Midbrain (tissue), 1 donor: Measurements from ENCODE around the gene LLGL1.

Experiments
- DNase-seq: peaks from one replicate; lab custom pipeline; 2025; lab: John Stamatoyannopoulos, UW

Gene LLGL1

GRCh38 chr17:18229771-18230170 is 4.3 kb downstream of the LLGL1 start:
- no peak for DNase-seq

DNA sequence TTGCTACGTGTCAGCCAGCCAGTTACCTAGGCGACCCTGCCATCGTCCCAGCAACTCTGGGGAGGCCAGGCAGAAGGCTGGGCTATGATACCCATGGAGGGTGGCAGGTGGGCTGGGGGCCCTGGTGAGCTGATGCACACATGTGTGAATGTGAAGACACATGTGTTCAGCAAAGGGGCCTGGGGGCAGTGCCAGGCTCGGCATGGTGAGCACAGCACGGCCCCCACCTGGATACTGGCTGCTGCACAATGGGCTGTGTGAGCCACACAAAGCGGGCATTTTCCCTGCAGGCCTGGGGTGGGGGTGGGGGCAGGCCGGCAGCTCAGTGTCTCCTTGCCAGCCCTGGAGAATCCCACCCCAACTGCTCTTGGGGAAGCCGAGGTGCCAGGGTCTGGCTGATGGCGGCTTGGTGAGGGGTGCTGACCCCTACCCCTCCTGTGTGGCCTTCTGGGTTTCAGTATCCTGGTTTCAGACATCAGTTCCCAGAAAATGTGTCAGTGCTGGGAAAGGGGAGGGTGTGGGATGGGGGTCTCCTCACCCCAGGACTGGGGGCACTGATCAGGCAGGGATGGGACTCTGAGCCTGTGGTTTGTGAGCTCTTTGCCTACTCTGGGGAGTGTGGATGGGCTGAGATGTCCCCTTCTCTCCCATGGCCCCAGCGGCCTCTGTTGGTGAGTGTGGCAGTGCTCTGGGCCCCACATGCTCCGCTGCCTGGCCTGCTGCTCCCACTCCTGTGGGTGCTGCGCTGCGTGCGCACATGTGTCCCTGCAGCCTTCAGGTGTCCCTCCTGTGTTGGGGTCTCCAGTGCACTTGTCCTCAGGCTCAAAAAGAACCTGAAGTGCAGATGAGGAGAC is 5.1 kb downstream of the LLGL1 start:
- DNase-seq = peak; percentile 86

- DNase-seq = peak; percentile 37
Observed at GRCh38 chr17:18231164-18231563, 5.7 kb downstream of the LLGL1 start.

DNA sequence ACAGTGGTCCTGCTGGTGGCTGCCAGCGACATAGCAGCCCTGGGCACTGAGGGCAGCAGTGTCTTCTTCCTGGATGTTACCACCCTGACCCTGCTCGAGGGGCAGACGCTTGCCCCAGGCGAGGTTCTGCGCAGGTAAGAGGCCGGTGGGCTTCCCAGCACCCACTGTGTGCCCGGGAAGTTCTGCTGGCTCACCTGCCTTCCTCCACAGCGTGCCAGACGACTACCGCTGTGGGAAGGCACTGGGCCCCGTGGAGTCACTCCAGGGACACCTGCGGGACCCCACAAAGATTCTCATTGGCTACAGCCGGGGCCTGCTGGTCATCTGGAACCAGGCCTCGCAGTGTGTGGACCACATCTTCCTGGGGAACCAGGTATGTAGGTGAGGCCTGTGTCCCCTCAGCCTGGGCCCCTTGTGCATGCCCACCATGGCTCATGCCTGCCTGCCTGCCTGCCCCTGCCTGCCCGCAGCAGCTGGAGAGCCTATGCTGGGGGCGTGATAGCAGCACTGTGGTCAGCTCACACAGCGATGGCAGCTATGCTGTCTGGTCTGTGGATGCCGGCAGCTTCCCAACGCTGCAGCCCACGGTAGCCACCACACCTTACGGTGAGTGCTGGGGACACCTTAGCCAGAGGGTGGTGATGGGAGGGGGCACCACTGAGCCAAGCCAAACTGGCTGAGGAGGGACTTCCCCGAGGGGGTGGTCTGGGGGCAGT is 8.5 kb downstream of the LLGL1 start:
- DNase-seq = no peak

GRCh38 chr17:18234853-18235380 is 9.5 kb downstream of the LLGL1 start:
- DNase-seq = no peak

- no peak for DNase-seq
Observed at GRCh38 chr17:18235743-18236256, 10.4 kb downstream of the LLGL1 start.

- DNase-seq = no peak
Observed at GRCh38 chr17:18236494-18236893, 11.1 kb downstream of the LLGL1 start.

GRCh38 chr17:18237461-18237860 is 12.0 kb downstream of the LLGL1 start:
- no peak for DNase-seq

GRCh38 chr17:18238299-18238698 is 12.9 kb downstream of the LLGL1 start:
- DNase-seq = no peak

GRCh38 chr17:18240449-18240848 is 15.0 kb downstream of the LLGL1 start:
- DNase-seq = no peak

DNA sequence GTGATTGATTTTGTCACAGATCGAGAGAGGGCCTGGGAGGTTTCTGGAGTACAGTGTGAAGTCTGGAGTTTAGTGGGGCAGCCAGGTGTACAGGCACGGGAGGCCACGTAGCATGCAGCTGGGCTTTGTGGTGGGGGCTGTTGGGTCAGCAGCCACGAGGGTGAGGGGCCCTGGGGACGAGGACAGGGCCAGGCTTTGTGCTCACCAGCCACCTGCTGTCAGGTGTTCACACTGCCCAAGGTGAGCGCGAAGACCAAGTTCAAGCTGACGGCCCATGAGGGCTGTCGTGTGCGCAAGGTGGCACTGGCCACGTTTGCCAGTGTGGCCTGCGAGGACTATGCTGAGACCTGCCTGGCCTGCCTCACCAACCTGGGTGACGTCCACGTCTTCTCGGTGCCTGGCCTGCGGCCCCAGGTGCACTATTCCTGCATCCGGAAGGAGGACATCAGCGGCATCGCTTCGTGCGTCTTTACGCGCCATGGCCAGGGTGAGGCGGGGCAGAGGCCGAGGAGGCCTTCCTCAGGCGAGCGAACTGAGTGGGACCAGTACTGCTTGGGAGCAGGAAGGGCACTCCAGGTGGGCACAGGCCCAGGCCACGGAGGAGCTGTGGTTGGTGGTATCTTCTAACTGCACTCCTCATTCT is 15.9 kb downstream of the LLGL1 start:
- no peak for DNase-seq

- DNase-seq = no peak
Observed at GRCh38 chr17:18245038-18245776, 19.8 kb downstream of the LLGL1 start.

DNA sequence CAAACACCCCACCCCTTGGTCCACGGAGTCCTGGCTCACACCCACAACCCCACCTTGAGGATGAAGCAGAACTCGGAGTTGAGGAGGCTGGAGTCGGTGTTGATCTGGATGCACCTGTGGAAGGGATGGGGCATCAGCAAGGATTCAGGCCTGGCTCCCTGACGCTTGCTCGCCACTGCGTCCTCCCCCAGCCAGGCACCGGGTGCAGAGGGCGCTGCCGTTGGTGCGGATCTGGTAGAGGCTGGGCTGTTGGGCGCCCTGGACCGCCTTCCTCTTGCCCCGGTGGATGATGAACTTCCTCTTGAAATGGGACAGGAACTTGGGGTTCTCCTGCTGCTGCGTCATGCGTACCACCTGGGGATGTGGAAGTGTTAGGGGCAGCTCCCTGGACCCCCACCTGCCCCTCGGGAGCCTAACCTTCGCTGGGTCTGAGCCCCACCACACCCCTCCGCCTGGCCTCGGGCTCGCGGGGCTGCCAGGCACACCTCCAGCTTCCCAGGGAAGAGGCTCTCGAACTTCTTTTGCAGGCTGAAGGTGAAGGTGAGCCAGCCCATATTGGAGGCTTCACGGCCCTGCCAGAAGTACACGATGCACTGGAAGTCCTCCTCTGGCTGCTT is 20.8 kb downstream of the LLGL1 start:
- DNase-seq = no peak

GRCh38 chr17:18246880-18247612 is 21.6 kb downstream of the LLGL1 start:
- no peak for DNase-seq

DNA sequence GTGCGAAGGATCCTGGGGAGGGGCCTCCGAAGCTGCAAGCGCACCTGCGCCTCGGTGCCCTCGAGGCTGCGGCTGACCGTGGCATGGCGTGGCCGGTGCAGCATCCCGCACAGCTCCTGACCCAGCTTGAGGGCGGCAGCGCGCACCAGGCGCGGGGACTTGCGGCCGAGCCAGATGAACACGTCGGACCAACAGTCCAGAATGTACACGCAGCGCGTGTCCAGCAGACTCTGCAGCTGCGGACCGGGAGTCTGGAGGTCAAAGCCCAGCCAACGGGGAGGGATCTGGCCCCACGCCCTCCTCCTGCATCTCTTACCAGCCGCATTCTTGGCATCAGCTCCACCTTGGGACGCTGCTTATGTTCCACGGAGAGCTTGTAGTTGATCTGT is 22.2 kb downstream of the LLGL1 start:
- peak; percentile 8 for DNase-seq

- peak; percentile 71 for DNase-seq
Observed at GRCh38 chr17:18248300-18248731, 22.9 kb downstream of the LLGL1 start.

GRCh38 chr17:18248811-18249210 is 23.4 kb downstream of the LLGL1 start:
- no peak for DNase-seq

DNA sequence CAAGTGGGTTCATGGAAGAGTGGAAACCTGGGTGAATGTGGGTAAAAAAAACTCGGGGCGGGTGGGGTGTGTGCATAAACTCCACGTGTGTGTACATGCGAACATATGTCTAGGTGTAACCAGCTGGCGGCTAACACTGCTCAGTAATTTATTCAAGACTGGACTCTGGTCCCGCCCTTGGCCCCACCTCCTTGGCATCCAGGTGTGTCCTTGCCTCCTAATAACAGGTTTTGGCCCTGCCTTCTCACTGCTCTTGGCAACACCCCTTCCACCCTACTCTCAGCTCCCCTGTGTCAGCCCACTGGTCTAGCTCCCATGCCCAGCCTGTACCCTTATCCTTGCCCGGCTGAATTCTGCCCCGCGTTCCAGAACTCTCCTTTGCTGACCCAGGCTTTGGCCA is 24.8 kb downstream of the LLGL1 start:
- no peak for DNase-seq

- no peak for DNase-seq
Observed at GRCh38 chr17:18250708-18251107, 25.3 kb downstream of the LLGL1 start.

DNA sequence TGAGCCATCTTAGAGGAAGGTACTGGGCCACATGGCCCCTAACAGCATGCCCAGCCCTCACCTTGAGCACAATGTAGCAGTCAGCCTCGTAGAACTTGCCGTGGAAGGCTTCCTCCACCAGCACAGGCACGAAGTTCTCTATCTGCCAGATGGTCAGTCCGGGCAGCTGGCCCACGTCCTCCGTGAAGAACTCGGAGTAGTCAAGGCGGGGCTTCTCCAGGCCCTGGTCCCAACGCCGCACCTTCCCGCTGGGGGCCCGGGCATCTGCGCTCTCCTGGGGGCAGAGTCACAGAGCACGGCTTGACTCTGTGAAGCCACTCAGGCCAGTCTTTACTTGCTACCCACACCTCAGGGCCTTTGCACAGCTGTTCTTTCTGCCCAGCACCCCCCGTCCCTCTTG is 25.8 kb downstream of the LLGL1 start:
- no peak for DNase-seq
